Spleen (tissue), 11 donors: Measurements from ENCODE around the gene SLC25A31. TPM values are rescaled to one million over a fixed set of nuclear protein-coding genes. Genes with fewer than 3 reads are reported as not detected.

Experiments
- DNase-seq: peaks from one replicate; pipeline ENCODE4 v3.0.0-alpha.2; 2020
- H3K27ac ChIP-seq, 8 donors: fragments of 200-600 bp; sonication (generic) in 7 of 8; 1 replicate in 4 of 8; 2 replicates in 4 of 8; pipeline versions ENCODE4 v1.5.0 to v1.8.0; 2016 to 2021; ENCODE audit warnings: inconsistent platforms in 4 of 8, mild to moderate bottlenecking in 4 of 8, moderate library complexity in 1 of 8
- H3K27me3 ChIP-seq, 7 donors: fragments of 200-600 bp; sonication (generic) in 6 of 7; replicated peaks in 1 of 7; 1 replicate in 4 of 7; 2 replicates in 3 of 7; pipeline versions ENCODE4 v1.5.0 to v1.8.0; 2016 to 2021; ENCODE audit warnings: inconsistent platforms in 3 of 7, mild to moderate bottlenecking in 1 of 7
- H3K36me3 ChIP-seq, 6 donors: fragments of 200-600 bp; sonication (generic) in 5 of 6; 1 replicate in 4 of 6; 2 replicates in 2 of 6; pipeline versions ENCODE4 v1.5.0 to v1.8.0; 2016 to 2021; ENCODE audit warnings: inconsistent platforms in 2 of 6
- H3K4me1 ChIP-seq, 6 donors: fragments of 200-600 bp; sonication (generic) in 5 of 6; 1 replicate in 3 of 6; 2 replicates in 3 of 6; pipeline versions ENCODE4 v1.5.0 to v1.8.0; 2016 to 2021; ENCODE audit warnings: inconsistent platforms in 3 of 6
- H3K4me3 ChIP-seq, 8 donors: fragments of 200-600 bp; sonication (generic) in 7 of 8; 1 replicate in 4 of 8; 2 replicates in 4 of 8; pipeline versions ENCODE4 v1.5.0 to v1.8.0; 2016 to 2021; ENCODE audit warnings: inconsistent platforms in 4 of 8, mild to moderate bottlenecking in 4 of 8, moderate library complexity in 2 of 8
- H3K9me3 ChIP-seq, 8 donors: fragments of 200-600 bp; sonication (generic) in 7 of 8; 1 replicate in 4 of 8; 2 replicates in 4 of 8; pipeline versions ENCODE4 v1.5.0 to v1.8.0; 2016 to 2021; ENCODE audit warnings: inconsistent platforms in 4 of 8
- CTCF ChIP-seq, 11 experiments: fragments of 200-600 bp in 7 of 11; fragments of 450-650 bp in 4 of 11; sonication (generic) in 4 of 11; IDR thresholded peaks in 8 of 11; conservative IDR thresholded peaks in 3 of 11; 1 replicate in 7 of 11; 2 replicates in 4 of 11; pipeline versions ENCODE4 v1.4.0 to v1.8.0; 2016 to 2021; ENCODE audit warnings: antibody characterized with exemption in 11 of 11, inconsistent platforms in 4 of 11, mild to moderate bottlenecking in 1 of 11
- POLR2A ChIP-seq, 3 donors: fragments of 450-650 bp; IDR thresholded peaks; one replicate each; pipeline ENCODE4 v1.5.1; 2017; ENCODE audit warnings: antibody characterized with exemption in 3 of 3, mild to moderate bottlenecking in 1 of 3
- POLR2AphosphoS5 ChIP-seq, 3 donors: sonication (generic); formaldehyde crosslinking; IDR thresholded peaks; one replicate each; pipeline ENCODE4 v1.5.1; 2017; ENCODE audit warnings: antibody characterized with exemption in 3 of 3
- WGBS, 5 donors: extraction: QIAGEN DNeasy Blood & Tissue Kit in 3 of 5; methylation state at CpG; one replicate each; pipeline versions ENCODE4 v1.1.5 to v1.1.7; 2013 to 2018; 5-methylcytosine and 5-hydroxymethylcytosine counted together
- intact Hi-C: fragments of 100-400 bp; cut with DNase I; formaldehyde crosslinking; loops from one replicate; pipeline ENCODE4 v1.15.0; 2023; ENCODE audit warnings: low total_unique reads
- polyA plus RNA-seq, 3 donors: library from polyadenylated mRNA; stranded (reverse); fragments of 200-250 nt; gene quantifications; one replicate each; pipeline ENCODE4 v1.2.1, GENCODE V29; 2013
- total RNA-seq, 7 donors: library from RNA; depleted of rRNA in 3 of 7; stranded (reverse); fragments of >200 nt in 3 of 7; fragmentation: NEBNext Ultra II Directional in 4 of 7; extraction: Animal tissue kit (Norgen Biotek cat#: 25700) in 4 of 7; gene quantifications; one replicate each; pipeline versions ENCODE4 v1.1.0 to v1.2.1, GENCODE V29; 2016 to 2021
- donor health status: healthy with polysubstance abuse.
- donor health status: DM: no; HTN: no; CAD: no; lungs with moderate emphysema.
- donor health status: DM: no; HTN: no; CAD: no.
- donor health status: Bipolar disorder and iron deficiency.
- donor health status: healthy.
- donor health status: DM: no; HTN: no; CAD: no.
- donor health status: DM: yes; HTN: yes; CAD: no.

Gene SLC25A31
- total and polyA plus RNA-seq, 10 donors, result 0.07 TPM; not detected in 9

- H3K36me3 ChIP-seq, result no peaks in the 10 kb centered on the region
- intact Hi-C loops, result no loop called here
- H3K27me3 ChIP-seq, result peaks cover 0 to 64% (median 11%) of the 10 kb centered on the region in 7 donors
- H3K4me3 ChIP-seq, result no peak overlapping the region
- 87 to 92% (median 88%) methylated on average over 2 of the region's 2 CpGs for WGBS, 5 donors
- TF ChIP-seq POLR2A (IDR thresholded peaks at IDR 0.05), result no peak
- TF ChIP-seq CTCF (IDR thresholded peaks at IDR 0.05 in 8 of 11, conservative IDR thresholded peaks at IDR 0.05 in 3 of 11), result no peak
- no peak for TF ChIP-seq POLR2AphosphoS5 (IDR thresholded peaks at IDR 0.05)
- H3K9me3 ChIP-seq, result no peaks in the 10 kb centered on the region
- peaks cover 4 to 9% (median 5%) of the 10 kb centered on the region in 6 donors for H3K4me1 ChIP-seq
- no peak overlapping the region for H3K27ac ChIP-seq
- DNase-seq, result no peak
Measured at GRCh38 chr4:127776620-127777019, 46.4 kb downstream of the SLC25A31 start.

- DNase-seq, result no peak
- intact Hi-C loops, result no loop called here
- 79 to 88% (median 82%) methylated on average over 3 of the region's 3 CpGs for WGBS, 5 donors
Measured at GRCh38 chr4:127777487-127777886, 47.3 kb downstream of the SLC25A31 start.

DNA sequence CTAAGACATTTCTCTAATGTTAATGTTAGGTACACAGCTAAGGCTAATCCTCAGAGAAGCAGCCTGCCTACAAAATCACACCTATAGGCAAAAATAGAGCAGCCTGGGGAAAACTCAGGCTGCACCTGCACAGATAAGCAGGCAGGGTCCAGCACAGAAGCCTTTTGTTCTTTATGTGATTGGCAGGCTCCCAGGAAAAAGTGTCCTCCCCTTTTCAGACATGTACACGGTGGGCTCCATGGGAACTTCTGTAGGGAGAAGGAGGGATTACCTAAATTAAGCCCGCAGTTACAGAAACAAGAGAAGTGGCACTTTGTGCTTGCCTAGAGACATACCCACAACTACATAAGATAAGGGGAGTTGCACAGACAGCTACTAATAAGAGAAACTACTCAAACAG, 47.9 kb downstream of the SLC25A31 start:
- no peaks in the 10 kb centered on the region for H3K36me3 ChIP-seq
- DNase-seq, result no peak
- H3K27ac ChIP-seq, result no peak overlapping the region
- no peaks in the 10 kb centered on the region for H3K9me3 ChIP-seq
- WGBS, 5 donors, result 59 to 76% (median 69%) methylated on average over 2 of the region's 2 CpGs
- peaks cover 0 to 79% (median 15%) of the 10 kb centered on the region in 7 donors for H3K27me3 ChIP-seq
- intact Hi-C loops, result no loop called here
- TF ChIP-seq CTCF (IDR thresholded peaks at IDR 0.05 in 8 of 11, conservative IDR thresholded peaks at IDR 0.05 in 3 of 11), result no peak
- TF ChIP-seq POLR2A (IDR thresholded peaks at IDR 0.05), result no peak
- no peak for TF ChIP-seq POLR2AphosphoS5 (IDR thresholded peaks at IDR 0.05)
- H3K4me1 ChIP-seq, result peaks cover 4 to 24% (median 19%) of the 10 kb centered on the region in 6 donors
- H3K4me3 ChIP-seq, result no peak overlapping the region

More at GRCh38 chr4:127777487-127777886, 47.3 kb downstream of the SLC25A31 start:
- H3K9me3 ChIP-seq, result no peaks in the 10 kb centered on the region
- H3K4me1 ChIP-seq, result peaks cover 4 to 18% (median 13%) of the 10 kb centered on the region in 6 donors
- no peak overlapping the region for H3K4me3 ChIP-seq
- H3K27me3 ChIP-seq, result peaks cover 0 to 73% (median 15%) of the 10 kb centered on the region in 7 donors
- H3K27ac ChIP-seq, result no peak overlapping the region
- H3K36me3 ChIP-seq, result no peaks in the 10 kb centered on the region
- TF ChIP-seq POLR2A (IDR thresholded peaks at IDR 0.05), result no peak
- TF ChIP-seq POLR2AphosphoS5 (IDR thresholded peaks at IDR 0.05), result no peak
- no peak for TF ChIP-seq CTCF (IDR thresholded peaks at IDR 0.05 in 8 of 11, conservative IDR thresholded peaks at IDR 0.05 in 3 of 11)

DNA sequence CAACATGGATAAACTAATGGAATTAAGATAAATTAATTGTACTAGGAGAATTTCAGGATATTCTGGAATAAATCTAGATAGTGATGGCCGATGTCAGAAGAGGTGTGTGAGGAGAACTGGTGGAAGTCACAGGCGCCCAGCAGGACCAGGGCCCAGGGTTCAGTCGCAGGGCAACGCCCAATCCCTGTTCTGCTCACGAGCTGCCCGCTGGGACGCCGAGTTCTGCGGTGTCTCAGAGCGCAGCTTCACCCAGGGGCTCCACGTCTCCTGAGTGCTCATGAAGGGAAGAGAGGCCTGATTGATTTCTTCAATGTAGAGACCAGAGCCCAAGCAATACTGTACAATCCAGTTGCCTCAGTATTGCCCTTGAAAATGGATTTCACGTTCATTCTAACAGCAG, 50.4 kb downstream of the SLC25A31 start:
- DNase-seq, result no peak
- Histone ChIP-seq H3K36me3 (no peaks in the 10 kb centered on the region), H3K4me1 (peaks cover 4 to 31% (median 23%) of the 10 kb centered on the region in 6 donors), H3K27me3 (peaks cover 0 to 79% (median 15%) of the 10 kb centered on the region in 7 donors), H3K9me3 (no peaks in the 10 kb centered on the region), H3K27ac (no peak overlapping the region), H3K4me3 (no peak overlapping the region)
- TF ChIP-seq CTCF (IDR thresholded peaks at IDR 0.05 in 8 of 11, conservative IDR thresholded peaks at IDR 0.05 in 3 of 11), result no peak
- no peak for TF ChIP-seq POLR2A (IDR thresholded peaks at IDR 0.05)
- no peak for TF ChIP-seq POLR2AphosphoS5 (IDR thresholded peaks at IDR 0.05)
- intact Hi-C loops, result no loop called here
- 94 to 99% (median 96%) methylated on average over 12 of the region's 12 CpGs for WGBS, 5 donors
